HG02588 (cell line): ENCODE measurements around the gene DIS3L.
"Not testable (repeated sequence)": the region's sequence is repeated elsewhere in the genome, so short reads cannot be mapped to it uniquely, and the experiment has no call there.

ENCODE experiments used
- ATAC-seq: cut with Tn5 transposase; IDR thresholded peaks from one replicate; pipeline ENCODE4 v1.9.1; 2021; ENCODE audit warnings: mild to moderate bottlenecking, moderate library complexity; ENCODE audit not compliant: unreplicated experiment

DIS3L gene

DNA sequence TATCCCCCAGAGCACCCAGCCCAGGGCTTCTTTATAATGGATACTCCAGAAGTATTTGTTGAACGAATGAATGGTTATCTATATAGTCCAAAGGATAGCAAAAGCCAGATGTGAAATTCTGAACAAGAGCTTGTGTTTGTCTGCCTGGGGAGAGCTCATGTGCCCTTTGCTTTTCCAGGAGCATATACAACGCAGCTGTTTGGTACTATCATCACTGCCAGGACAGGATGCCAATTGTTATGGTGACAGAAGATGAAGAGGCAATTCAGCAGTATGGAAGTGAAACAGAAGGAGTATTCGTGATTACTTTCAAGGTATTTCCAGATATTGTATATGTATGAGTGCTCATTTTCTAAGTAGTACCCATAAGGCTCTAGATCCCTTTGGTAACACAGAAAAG is 15.2 kb downstream of the DIS3L start:
- no peak for ATAC-seq

DNA sequence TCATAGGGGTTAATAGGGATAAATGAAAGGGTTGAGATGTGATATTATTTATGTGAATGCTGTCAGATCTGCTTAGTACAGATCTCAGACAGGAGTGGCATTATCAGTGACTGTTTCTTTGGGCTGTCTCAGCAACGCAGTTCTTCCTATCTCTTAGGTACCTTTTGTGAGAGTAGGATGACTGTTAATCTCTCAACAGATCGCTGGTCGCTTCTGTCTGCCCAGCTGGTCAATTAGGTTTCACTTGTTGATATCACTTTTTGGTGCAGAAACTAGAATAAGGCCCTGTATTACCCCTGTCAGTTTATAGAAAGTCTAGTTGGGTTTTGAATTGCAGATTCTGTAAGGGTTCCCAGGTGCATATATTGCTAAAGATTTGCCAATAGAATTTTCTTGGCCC is 16.5 kb downstream of the DIS3L start:
- ATAC-seq: no peak

DNA sequence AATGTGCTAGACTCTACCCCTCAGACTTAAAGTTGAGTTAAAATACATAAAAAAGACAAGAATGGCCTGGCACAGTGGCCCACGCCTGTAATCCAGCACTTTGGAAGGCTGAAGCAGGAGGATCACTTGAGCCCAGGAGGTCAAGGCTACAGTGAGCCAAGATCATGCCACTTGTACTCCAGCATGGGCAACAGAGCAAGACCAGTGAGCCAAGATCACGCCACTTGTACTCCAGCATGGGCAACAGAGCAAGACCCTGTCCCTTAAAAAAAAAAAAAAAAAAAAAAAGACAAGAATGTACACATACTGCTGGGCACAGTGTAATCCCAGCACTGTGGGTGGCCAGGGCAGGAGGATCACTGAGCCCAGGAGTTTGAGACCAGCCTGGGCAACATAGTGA is 17.4 kb downstream of the DIS3L start:
- no peak for ATAC-seq

DNA sequence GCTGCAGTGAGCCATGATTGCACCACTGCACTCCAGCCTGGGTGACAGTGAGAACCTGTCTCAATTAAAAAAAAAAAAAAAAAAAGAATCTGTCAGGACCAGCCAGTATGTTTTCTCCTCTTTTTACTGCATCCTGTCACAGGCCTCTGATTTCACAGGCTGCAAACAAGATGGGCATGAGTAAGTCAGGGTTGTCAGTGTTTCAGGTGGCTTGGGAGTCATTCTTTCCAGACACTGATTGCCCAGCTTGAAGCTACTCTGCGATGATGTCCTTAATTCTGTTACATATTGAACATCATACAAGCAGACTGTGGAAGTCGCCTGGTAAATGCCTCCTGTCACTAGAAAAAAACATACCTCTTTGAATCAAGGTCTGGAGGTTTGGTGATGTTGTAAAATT is 18.8 kb downstream of the DIS3L start:
- no peak for ATAC-seq

DNA sequence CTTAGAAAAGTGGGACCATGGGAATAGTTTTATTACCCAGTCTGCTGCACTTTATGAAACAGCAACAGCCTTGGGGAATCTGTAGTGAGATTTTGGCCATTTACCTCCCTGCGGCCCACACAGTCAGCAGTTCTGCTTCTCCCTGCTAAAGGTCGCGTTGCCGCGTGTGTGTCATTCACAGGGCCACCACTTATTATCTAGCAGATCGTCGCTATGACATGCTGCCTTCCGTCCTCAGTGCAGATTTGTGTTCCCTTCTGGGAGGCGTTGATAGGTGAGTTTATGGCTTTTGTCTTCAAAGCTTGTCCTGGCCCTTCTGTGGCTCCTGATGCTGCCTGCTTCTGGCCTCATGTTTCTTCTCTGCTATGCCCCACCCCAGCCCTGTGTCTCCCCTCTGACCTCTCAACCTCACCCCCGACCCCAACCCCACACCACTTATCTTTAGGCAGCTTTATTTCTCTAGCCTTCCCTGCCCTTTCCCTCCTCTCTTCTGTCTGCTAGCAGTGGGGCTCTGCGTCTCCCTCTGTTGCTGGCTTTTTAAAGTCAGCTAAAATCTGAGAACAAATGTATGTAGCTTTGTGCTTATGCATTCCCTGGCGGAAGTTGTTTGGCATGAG is 30.1 kb downstream of the DIS3L start:
- ATAC-seq: no peak

DNA sequence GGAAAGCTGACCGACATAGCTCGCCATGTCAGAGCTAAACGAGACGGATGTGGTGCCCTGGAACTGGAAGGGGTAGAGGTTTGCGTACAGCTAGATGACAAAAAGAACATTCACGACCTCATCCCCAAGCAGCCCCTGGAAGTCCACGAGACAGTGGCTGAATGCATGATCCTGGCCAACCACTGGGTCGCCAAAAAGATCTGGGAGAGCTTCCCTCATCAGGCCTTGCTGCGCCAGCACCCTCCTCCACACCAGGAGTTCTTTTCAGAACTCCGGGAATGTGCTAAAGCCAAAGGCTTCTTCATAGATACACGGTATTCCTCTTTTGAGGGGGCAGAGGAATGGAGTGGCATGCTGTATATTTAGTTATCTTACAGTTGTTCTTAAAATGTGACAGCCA is 32.7 kb downstream of the DIS3L start:
- ATAC-seq: no peak

DNA sequence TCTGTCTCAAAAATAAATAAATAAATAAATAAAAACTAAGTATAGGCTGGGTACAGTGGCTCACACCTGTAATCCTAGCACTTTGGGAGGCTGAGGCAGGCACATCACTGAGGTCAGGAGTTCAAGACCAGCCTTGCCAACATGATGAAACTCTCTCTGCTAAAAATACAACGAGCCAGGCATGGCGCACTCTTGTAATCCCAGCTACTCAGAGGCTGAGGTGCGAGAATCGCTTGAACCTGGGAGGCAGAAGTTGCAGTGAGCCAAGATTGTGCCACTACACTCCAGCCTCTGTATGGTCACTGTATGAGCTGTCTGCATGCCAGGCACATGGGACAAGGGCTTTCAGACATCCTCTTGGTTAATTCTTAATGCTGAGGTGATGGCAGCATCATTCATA is 34.4 kb downstream of the DIS3L start:
- no peak for ATAC-seq

DNA sequence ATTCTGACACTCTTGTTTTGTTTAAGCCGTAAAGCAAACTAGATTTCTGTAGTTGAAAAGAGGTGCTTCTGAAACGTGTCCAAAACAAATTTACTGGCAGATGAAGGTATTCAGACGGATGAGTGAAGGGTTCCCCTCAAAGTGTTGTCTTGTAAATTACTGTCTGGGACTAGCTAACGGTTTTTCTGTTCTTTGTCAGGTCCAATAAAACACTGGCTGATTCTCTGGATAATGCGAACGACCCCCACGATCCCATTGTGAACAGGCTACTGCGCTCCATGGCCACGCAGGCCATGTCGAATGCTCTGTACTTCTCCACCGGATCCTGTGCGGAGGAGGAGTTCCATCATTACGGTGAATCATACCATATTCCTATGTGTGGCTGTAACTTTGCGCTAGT is 35.4 kb downstream of the DIS3L start:
- no peak for ATAC-seq

DNA sequence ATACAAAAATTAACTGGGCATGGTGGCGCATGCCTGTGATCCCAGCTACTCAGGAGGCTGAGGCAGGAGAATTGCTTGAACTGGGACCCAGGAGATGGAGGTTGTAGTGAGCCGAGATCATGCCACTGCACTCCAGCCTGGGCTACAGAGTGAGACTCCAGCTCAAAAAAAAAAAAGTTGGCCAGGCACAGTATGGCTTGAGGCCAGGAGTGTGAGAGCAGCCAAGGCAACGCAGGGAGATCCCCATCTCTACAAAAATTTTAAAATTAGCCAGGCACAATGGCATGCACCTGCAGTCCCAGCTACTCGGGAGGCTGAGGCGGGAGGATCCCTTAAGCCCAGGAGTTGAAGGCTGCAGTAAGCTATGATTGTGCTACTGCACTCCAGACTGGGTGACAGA is 55.2 kb downstream of the DIS3L start:
- ATAC-seq: not testable (repeated sequence)

DNA sequence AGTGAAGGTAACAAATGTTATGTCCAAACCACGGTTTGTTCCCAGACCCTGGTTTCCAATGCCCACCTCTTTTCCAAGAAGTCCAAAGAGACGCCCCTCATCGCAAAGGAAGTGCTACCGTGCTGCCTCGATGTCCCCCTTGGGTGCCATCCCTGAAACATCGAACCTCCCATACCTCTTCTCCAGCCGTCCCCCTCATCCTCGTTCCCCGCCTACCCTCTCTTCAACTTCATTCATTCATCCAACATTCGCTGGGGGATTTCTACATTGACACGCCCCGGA is 62.6 kb downstream of the DIS3L start:
- ATAC-seq: peak; percentile 11

DNA sequence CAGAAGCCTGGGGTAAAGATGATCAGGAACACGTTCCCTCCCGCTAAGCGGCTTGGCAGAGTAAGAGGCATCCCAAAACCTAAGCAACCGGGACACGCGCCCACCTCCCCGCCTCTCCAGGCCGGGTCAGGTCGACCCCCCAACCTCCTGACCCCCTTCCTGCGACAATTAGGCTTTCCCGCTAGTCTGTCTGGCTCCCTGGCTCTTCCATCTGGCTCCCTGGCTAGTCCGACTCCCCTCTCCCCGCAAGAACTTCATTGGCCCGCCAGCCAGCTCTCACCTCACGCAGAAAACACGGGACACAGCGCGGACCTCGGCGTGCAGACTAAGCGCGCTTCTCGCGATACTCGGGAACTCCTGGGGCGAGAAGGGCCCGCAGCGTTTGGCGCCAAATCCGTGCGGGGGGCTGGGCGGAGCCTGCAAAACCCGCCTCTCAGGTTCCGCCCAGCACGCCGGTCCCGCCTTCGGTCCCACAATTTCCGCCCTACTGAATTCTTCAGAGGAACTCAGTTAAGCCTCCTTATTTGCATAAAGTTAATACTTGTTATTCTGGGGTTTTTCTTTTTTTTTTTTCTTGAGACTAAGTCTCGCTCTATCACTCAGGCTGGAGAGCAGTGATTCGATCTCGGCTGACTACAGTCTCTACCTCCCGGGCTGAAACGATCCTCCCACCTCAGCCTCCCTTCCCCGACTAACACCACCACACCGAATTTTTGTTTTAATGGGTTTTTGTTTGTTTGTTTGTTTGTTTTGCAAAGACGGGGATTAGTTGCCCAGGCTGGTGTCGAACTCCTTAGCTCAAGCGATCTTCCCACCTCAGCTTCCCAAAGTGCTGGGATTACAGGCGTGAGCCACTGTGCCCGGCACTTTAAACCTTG is 63.2 kb downstream of the DIS3L start, which contains the start of gene TIPIN:
TIPIN (minus strand) TSS at position 327 of the 878 bp plus-strand sequence. CDS start 3,738 bp downstream, outside the sequence.
- peak; percentile 94 for ATAC-seq

DNA sequence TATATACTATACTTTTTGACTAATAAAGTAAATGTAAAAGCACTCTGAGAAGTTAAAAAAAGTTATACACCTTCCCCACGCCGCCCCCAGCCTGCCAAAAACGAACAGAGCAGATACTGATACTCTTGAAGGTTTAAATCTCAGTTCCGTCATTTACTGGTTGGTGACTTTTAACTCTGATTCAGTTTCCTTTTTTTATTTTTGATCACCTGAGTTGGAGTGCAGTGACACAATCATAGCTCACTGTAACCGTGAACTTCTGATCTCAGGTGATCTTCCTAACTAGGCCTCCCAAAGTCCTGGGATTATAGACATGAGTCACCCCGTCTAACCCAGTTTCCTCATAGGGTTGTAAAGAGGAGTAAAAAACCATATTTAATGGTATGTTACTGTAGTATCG is 66.4 kb downstream of the DIS3L start:
- no peak for ATAC-seq

DNA sequence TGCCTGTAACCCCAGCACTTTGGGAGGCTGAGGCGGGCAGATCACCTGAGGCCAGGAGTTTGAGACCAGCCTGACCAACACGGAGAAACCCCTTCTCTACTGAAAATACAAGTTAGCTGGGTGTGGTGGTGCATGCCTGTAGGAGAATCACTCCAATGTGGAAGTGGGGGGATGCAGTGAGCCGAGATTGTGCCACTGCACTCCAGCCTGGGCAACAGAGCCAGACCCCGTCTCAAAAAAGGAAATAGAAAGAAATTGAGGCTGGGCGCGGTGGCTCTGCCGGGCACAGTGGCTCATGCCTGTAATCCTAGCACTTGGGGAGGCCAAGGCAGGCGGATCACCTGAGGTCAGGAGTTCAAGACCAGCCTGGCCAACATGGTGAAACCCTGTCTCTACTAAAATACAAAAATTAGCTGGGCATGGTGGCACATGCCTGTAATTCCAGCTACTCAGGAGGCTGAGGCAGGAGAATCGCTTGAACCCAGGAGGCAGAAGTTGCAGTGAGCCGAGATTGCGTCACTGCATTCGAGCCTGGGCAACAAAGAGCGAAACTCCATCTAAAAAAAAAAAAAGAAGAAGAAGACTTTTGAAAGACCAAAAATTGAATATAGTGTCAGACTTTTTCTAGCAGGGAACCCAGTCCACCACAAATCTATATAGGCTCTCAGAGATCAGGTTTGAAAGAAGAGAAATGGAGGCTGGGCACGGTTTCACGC is 68.5 kb downstream of the DIS3L start:
- ATAC-seq: not testable (repeated sequence)

DNA sequence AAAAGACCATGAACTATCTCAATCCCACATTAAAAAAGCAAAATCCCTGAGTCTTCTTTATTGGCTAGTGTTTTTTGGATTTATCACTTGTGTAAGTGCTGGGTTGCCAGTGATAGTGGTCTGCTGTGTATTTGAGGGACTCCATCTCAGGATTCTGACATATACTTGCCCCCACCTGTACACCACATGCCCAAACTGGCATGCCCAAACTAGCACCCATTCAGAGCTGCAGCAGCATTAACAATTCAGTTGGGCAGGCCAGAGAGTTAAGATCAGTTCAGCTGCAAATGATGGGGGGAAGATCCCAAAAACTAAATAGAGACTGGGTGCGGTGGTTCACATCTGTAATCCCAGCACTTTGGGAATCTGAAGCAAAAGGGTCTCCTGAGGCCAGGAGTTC is 69.4 kb downstream of the DIS3L start:
- ATAC-seq: no peak

DNA sequence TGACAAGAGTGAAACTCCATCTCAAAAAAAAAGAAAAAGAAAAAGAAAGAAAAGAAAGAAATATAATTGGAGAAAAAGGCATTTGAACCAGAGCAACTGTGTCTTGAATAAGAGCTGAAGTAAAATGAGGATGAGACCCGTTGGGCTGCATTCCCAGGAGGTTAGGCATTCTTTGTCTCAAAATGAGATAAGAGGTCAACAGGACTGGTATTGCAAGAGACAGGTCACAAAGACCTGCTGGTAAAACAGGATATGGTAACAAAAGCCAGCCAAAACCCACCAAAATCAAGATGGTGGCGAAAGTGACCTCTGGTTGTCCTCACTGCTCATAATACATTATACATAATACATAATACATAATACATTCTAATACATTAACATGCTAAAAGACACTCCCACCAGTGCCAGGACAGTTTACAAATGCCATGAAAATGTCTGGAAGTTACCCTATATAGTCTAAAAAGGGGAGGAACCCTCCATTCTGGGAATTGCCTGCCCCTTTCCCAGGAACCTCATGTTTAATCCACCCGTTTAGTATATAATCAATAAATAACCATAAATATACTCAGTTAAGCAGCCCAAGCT is 71.7 kb downstream of the DIS3L start:
- no peak for ATAC-seq

DNA sequence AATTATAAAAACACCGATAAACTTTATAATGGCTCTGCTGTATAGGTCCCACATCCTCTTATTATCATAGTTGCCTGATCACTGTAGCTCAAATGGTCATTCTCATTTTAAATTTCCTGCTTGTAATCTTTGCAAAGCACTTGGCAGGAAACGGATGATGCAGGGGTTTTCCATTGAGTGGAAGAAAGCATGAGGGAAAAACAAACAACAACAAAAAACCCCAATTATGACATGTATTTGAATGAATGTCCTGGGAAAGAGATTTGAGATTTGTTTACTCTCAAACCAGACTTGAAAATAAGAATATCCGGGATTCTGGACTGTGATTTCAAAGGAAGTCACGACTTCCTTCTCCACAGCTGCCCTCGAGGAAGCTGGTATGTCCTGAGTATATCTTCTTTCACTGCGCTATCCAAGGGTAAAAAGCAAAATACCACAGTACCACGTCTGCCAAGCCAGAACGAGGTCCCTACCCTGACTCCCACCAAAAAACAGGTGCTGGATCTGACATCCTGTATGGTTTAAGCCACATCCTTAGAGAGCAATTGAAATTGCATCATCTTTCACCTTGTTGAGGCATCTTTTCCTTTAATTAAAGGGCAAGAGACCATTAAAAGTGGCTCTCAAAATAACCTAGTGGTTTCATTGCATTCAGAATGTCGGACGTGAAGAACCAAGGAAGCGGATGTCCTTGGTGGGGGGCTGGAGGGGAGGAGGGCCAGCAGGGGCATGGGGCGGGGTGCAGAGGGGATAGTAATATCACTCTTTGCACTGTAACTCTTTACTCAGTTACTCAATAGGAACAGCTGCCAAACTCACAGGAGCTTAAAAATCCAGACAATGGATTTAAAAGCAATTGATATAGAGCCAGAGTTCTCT is 76.6 kb downstream of the DIS3L start:
- ATAC-seq: no peak

DNA sequence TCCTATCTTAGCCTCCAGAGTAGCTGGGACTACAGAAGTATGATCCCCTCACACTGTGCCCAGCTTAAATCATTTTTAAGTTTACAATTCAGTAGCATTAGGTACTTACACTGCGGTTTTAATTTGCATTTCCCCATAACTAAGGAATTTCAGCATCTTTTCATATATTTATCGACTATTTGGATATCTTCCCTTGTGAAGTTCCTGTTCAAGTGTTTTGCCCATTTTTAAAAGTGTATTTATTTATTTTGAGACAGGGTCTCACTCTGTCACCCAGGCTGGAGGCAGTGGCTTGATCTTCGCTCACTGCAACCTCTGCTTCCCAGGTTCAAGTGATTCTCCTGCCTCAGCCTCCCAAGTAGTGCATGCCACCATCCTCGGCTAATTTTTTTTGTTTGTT is 80.8 kb downstream of the DIS3L start:
- no peak for ATAC-seq

DNA sequence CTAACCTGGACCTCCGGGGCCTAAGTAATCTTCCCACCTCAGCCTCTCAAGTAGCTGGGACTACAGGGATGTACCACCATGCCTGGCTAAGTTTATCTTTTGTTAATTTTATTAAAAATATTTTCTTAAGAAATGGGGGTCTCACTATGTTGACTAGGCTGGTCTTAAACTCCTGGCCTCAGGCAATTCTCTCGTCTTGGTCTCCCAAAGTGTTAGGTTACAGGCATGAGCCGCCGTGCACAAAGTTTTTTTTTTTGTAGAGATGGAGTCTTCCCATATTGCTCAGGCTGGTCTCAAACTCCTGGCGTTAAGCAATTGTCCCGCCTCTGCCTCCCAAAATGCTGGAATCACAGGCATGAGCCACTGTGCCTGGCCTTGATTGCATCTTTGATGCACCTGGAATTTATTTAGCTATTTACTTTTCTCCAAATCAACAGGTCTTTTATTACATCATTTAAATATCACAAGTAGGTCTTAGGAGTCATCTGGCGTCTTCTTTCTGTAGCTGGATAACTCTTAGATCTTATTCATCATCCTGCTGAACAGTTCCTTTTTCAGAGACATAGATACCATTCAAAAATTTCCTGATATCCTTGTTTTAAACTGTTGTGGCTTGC is 85.6 kb downstream of the DIS3L start:
- no peak for ATAC-seq

DNA sequence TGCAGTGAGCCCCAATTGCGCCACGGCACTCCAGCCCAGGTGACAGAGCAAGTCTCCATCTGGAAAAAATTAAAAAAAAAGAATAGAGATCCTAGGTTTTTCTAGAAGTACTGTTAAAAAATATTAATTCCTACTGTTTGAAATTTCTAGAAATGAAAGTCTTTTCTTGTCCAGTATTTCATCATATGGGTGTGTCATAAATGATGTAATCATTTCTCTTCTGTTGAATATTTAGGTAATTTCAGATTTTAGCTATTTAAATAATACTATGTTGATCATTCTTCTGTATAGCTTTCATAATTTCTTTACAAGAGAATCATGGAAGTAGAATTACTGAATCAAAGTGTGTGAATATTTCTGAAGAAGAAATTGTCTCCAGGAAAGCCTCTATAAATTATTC is 88.0 kb downstream of the DIS3L start:
- not testable (repeated sequence) for ATAC-seq
